ENCODE measurements around the gene RAB27B. TPM values are rescaled to one million over a fixed set of nuclear protein-coding genes. Genes with fewer than 3 reads are reported as not detected.

The RAB27B gene
- 0.30 to 0.87 TPM (median 0.80 TPM) in 3 replicates for total RNA-seq (2021)
- Bru-seq, nascent RNA = percentile 27 among the genes with signal in this experiment
- long read RNA-seq, experiment 1 = 0 reads
- long read RNA-seq, experiment 2, partial matches to known transcripts = 0 of 1 reads
- long read RNA-seq, experiment 2, other reads (novel, unspliced or antisense) = 1 of 1 reads
- long read RNA-seq, experiment 3 = 0 reads

DNA sequence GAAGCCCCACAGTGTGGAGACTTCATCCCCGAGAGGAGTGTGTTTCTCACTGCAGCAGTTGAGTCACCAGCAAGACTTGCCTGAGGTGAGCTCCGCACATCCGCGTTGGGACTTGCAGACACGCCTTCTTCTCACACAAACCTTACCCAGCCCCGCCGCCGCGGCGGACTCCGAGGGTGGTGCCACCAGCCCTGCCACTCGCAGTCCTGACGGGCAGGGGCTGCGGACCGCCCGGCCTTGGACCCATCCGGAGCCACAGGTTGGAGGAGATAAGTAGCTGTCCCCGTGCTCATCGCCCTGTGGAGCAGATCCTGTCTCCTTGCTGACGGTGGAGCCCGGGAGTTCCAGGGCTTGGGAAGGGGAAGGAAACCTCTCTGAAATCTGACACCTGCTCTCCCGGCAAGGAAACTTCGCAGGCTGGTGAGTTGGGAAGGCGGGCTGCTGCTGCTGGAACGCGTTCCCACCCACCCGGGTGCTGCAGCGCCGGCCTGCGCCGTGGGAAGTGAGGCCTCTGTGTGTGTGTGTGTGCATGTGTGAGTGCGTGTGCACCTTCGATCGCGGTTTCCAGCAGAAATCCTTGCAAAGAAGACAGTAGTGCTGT is at the start of gene RAB27B:
RAB27B (plus strand) TSS at position 197 of the 601 bp plus-strand sequence. CDS start 49,109 bp downstream, outside the sequence.
- peaks cover 9% of the 10 kb centered on the region for H3K27me3 Mint-ChIP-seq (ENCODE audit: low read depth)
- peaks cover 8% of the 10 kb centered on the region for H3K9me3 Mint-ChIP-seq
- POLR2A ChIA-PET = no interaction called here
- H3K36me3 Mint-ChIP-seq = no peaks in the 10 kb centered on the region
- CTCF ChIA-PET = no interaction called here
- DNase-seq (ENCODE audit: low spot score) (peak; percentile 80), ATAC-seq (peak; percentile 96)
- H3K27ac Mint-ChIP-seq = no peak within 1 kb of the TSS
- H3K4me3 Mint-ChIP-seq = peak within 1 kb of the TSS; percentile 80
- peaks cover 16% of the 10 kb centered on the region for H3K4me1 Mint-ChIP-seq
- TF ChIP-seq, protein P1, sequence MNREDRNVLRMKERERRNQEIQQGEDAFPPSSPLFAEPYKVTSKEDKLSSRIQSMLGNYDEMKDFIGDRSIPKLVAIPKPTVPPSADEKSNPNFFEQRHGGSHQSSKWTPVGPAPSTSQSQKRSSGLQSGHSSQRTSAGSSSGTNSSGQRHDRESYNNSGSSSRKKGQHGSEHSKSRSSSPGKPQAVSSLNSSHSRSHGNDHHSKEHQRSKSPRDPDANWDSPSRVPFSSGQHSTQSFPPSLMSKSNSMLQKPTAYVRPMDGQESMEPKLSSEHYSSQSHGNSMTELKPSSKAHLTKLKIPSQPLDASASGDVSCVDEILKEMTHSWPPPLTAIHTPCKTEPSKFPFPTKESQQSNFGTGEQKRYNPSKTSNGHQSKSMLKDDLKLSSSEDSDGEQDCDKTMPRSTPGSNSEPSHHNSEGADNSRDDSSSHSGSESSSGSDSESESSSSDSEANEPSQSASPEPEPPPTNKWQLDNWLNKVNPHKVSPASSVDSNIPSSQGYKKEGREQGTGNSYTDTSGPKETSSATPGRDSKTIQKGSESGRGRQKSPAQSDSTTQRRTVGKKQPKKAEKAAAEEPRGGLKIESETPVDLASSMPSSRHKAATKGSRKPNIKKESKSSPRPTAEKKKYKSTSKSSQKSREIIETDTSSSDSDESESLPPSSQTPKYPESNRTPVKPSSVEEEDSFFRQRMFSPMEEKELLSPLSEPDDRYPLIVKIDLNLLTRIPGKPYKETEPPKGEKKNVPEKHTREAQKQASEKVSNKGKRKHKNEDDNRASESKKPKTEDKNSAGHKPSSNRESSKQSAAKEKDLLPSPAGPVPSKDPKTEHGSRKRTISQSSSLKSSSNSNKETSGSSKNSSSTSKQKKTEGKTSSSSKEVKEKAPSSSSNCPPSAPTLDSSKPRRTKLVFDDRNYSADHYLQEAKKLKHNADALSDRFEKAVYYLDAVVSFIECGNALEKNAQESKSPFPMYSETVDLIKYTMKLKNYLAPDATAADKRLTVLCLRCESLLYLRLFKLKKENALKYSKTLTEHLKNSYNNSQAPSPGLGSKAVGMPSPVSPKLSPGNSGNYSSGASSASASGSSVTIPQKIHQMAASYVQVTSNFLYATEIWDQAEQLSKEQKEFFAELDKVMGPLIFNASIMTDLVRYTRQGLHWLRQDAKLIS (CRISPR knock-in tag; IDR thresholded peaks at IDR 0.05; ENCODE audit: borderline replicate concordance) = no peak
- TF ChIP-seq ATF1 (CRISPR knock-in tag; IDR thresholded peaks at IDR 0.05) (no peak), ZNF263 (CRISPR knock-in tag; IDR thresholded peaks at IDR 0.05; ENCODE audit: low read depth) (no peak), USF2 (CRISPR knock-in tag; IDR thresholded peaks at IDR 0.05) (no peak), ZNF219 (CRISPR knock-in tag; IDR thresholded peaks at IDR 0.05; ENCODE audit: borderline replicate concordance) (no peak), FOXP1 (CRISPR knock-in tag; IDR thresholded peaks at IDR 0.05; ENCODE audit: borderline replicate concordance) (no peak), CBFB (CRISPR knock-in tag; IDR thresholded peaks at IDR 0.05; ENCODE audit: low read depth) (no peak), ZNF317 (CRISPR knock-in tag; IDR thresholded peaks at IDR 0.05; ENCODE audit: borderline replicate concordance, low read depth) (no peak), NR1H2 (CRISPR knock-in tag; IDR thresholded peaks at IDR 0.05) (no peak), FOXP4 (CRISPR knock-in tag; IDR thresholded peaks at IDR 0.05) (0 out of 2 replicates have a peak, but pooled peaks have one; percentile 27), ARID4B (CRISPR knock-in tag; IDR thresholded peaks at IDR 0.05; ENCODE audit: borderline replicate concordance) (0 out of 2 replicates have a peak, but pooled peaks have one; percentile 39), USF1 (CRISPR knock-in tag; IDR thresholded peaks at IDR 0.05) (no peak), SP1 (CRISPR knock-in tag; conservative IDR thresholded peaks at IDR 0.05) (no peak; the same call in 1 of the 2 replicates), NFYB (CRISPR knock-in tag; conservative IDR thresholded peaks at IDR 0.05; ENCODE audit: low read depth) (no peak), GRHL2 (CRISPR knock-in tag; IDR thresholded peaks at IDR 0.05; ENCODE audit: insufficient replicate concordance, severe bottlenecking) (no peak)
- TF ChIP-seq, protein P2, sequence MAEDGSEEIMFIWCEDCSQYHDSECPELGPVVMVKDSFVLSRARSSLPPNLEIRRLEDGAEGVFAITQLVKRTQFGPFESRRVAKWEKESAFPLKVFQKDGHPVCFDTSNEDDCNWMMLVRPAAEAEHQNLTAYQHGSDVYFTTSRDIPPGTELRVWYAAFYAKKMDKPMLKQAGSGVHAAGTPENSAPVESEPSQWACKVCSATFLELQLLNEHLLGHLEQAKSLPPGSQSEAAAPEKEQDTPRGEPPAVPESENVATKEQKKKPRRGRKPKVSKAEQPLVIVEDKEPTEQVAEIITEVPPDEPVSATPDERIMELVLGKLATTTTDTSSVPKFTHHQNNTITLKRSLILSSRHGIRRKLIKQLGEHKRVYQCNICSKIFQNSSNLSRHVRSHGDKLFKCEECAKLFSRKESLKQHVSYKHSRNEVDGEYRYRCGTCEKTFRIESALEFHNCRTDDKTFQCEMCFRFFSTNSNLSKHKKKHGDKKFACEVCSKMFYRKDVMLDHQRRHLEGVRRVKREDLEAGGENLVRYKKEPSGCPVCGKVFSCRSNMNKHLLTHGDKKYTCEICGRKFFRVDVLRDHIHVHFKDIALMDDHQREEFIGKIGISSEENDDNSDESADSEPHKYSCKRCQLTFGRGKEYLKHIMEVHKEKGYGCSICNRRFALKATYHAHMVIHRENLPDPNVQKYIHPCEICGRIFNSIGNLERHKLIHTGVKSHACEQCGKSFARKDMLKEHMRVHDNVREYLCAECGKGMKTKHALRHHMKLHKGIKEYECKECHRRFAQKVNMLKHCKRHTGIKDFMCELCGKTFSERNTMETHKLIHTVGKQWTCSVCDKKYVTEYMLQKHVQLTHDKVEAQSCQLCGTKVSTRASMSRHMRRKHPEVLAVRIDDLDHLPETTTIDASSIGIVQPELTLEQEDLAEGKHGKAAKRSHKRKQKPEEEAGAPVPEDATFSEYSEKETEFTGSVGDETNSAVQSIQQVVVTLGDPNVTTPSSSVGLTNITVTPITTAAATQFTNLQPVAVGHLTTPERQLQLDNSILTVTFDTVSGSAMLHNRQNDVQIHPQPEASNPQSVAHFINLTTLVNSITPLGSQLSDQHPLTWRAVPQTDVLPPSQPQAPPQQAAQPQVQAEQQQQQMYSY (CRISPR knock-in tag; IDR thresholded peaks at IDR 0.05) = no peak
- TF ChIP-seq, protein P3, sequence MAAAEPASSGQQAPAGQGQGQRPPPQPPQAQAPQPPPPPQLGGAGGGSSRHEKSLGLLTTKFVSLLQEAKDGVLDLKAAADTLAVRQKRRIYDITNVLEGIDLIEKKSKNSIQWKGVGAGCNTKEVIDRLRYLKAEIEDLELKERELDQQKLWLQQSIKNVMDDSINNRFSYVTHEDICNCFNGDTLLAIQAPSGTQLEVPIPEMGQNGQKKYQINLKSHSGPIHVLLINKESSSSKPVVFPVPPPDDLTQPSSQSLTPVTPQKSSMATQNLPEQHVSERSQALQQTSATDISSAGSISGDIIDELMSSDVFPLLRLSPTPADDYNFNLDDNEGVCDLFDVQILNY (CRISPR knock-in tag; IDR thresholded peaks at IDR 0.05) = no peak
- TF ChIP-seq, protein P4, sequence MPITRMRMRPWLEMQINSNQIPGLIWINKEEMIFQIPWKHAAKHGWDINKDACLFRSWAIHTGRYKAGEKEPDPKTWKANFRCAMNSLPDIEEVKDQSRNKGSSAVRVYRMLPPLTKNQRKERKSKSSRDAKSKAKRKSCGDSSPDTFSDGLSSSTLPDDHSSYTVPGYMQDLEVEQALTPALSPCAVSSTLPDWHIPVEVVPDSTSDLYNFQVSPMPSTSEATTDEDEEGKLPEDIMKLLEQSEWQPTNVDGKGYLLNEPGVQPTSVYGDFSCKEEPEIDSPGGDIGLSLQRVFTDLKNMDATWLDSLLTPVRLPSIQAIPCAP (CRISPR knock-in tag; IDR thresholded peaks at IDR 0.05) = no peak

Data from WTC11 (cell line).